Measurements from ENCODE around the gene CCL2. TPM values are rescaled to one million over a fixed set of nuclear protein-coding genes. Genes with fewer than 3 reads are reported as not detected.
"Not testable (repeated sequence)": the region's sequence is repeated elsewhere in the genome, so short reads cannot be mapped to it uniquely, and the experiment has no call there.

CCL2 gene
- total RNA-seq (2014; rRNA removed) = not detected in 2 replicates
- polyA plus RNA-seq (2012) = 15.5 TPM

- no peak for DNase-seq (ENCODE audit: low read depth)
Observed at GRCh38 chr17:34254651-34255380, at the start of gene CCL2. Gene CCL2 (plus strand): TSS chr17:34255285. CDS start chr17:34255350, 65 bp downstream.

GRCh38 chr17:34205401-34205800 lies 49.7 kb upstream of the CCL2 start:
- no peak for DNase-seq (ENCODE audit: low read depth)

DNA sequence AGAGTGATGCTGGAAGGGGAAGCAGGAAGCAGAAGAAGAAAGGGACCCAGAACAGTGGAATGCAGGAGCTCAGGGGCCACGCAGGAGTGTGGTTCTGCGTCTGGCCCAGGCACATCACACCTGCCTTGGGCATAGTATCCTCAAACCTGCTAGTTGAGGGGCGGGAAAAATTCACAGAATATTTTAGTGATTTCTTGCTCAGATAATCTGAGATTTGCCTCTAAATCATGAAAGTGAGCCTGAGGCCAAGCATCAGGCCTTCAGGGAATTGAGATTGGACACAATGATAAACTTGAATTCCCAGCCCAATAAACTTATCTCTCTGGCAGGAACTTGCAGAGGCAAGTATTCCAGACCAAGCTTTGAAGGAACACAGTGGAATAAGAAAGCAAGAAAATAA lies 48.5 kb upstream of the CCL2 start:
- DNase-seq (ENCODE audit: low read depth) = no peak

GRCh38 chr17:34207572-34207971 lies 47.5 kb upstream of the CCL2 start:
- DNase-seq (ENCODE audit: low read depth) = no peak

- DNase-seq (ENCODE audit: low read depth) = no peak
Observed at GRCh38 chr17:34218748-34219147, 36.3 kb upstream of the CCL2 start.

GRCh38 chr17:34219405-34219804 lies 35.7 kb upstream of the CCL2 start:
- no peak for DNase-seq (ENCODE audit: low read depth)

- no peak for DNase-seq (ENCODE audit: low read depth)
Observed at GRCh38 chr17:34220045-34220751, 34.9 kb upstream of the CCL2 start.

- no peak for DNase-seq (ENCODE audit: low read depth)
Observed at GRCh38 chr17:34220752-34221395, 34.2 kb upstream of the CCL2 start.

- DNase-seq (ENCODE audit: low read depth) = no peak
Observed at GRCh38 chr17:34221411-34221810, 33.7 kb upstream of the CCL2 start.

DNA sequence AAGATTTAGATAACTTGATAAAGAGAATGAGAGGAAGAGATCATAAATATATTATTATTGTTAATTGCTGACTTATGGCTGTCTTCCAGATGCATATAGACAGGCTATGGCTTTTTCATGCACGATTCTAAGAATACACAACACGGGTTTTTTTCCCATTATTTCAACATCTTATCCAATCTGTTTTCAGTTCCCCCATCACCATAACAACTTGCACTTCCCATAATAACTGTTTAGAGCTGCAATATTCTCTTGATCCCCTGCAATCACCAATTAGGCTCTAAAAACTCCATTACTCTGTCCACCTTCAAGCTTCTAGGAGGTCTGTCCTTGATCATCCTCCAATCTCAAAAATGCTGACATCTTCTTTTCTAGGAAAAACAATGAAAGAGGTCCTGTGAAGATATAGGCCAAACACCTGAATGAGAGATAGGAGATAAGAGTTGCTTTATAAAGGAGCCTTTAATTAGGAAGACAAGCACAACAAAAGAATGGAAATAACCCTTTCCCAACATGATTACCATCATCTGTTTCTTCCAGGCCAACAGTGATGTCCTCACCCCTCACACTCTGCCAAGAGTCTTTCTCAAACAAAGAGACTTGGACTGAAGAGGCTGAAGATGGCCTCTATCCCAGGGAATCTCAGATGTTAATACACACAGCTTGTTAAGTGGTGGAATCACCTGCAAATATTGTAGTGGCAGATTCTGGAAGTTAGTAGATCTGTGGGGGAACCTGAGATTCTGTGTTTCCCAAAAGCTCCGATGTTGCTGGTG lies 32.2 kb upstream of the CCL2 start:
- no peak for DNase-seq (ENCODE audit: low read depth)

- DNase-seq (ENCODE audit: low read depth) = no peak
Observed at GRCh38 chr17:34225046-34225445, 30.0 kb upstream of the CCL2 start.

GRCh38 chr17:34226011-34226743 lies 28.9 kb upstream of the CCL2 start:
- DNase-seq (ENCODE audit: low read depth) = no peak

- no peak for DNase-seq (ENCODE audit: low read depth)
Observed at GRCh38 chr17:34226744-34227034, 28.4 kb upstream of the CCL2 start.

DNA sequence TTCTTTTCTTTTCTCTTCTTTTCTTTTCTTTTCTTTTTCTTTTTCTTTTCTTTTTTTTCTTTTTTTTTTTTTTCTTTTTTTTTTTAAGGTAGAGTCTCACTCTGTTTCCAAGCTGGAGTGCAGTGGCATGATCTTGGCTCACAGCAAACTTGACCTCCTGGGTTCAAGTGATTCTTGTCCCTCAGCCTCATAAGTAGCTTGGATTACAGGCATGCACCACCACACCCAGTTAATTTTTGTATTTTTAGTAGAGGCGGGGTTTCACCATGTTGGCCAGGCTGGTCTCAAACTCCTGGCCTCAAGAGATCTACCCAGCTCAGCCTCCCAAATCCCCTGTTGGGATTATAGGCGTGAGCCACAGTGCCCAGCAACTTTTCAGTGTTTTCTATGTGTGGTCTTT lies 27.8 kb upstream of the CCL2 start:
- DNase-seq (ENCODE audit: low read depth) = not testable (repeated sequence)

GRCh38 chr17:34227707-34228106 lies 27.4 kb upstream of the CCL2 start:
- no peak for DNase-seq (ENCODE audit: low read depth)

- no peak for DNase-seq (ENCODE audit: low read depth)
Observed at GRCh38 chr17:34228781-34229180, 26.3 kb upstream of the CCL2 start.

DNA sequence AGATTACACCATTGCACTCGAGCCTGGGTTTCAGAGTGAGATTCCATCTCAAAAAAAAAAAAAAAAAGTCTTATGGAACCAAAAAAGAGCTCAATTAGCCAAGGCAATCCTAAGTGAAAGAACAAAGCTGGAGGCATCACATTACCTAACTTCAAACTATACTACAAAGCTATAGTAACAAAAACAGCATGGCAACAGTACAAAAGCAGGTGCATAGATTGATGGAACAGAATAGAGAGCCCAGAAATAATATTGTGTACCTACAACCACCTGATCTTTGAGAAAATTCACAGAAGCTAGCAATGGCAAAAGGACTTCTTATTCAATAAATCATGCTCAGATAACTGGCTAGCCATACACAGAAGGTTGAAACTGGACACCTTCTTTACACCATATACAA lies 24.7 kb upstream of the CCL2 start:
- DNase-seq (ENCODE audit: low read depth) = no peak

GRCh38 chr17:34234616-34235015 lies 20.5 kb upstream of the CCL2 start:
- DNase-seq (ENCODE audit: low read depth) = no peak

GRCh38 chr17:34235389-34236028 lies 19.6 kb upstream of the CCL2 start:
- DNase-seq (ENCODE audit: low read depth) = no peak

DNA sequence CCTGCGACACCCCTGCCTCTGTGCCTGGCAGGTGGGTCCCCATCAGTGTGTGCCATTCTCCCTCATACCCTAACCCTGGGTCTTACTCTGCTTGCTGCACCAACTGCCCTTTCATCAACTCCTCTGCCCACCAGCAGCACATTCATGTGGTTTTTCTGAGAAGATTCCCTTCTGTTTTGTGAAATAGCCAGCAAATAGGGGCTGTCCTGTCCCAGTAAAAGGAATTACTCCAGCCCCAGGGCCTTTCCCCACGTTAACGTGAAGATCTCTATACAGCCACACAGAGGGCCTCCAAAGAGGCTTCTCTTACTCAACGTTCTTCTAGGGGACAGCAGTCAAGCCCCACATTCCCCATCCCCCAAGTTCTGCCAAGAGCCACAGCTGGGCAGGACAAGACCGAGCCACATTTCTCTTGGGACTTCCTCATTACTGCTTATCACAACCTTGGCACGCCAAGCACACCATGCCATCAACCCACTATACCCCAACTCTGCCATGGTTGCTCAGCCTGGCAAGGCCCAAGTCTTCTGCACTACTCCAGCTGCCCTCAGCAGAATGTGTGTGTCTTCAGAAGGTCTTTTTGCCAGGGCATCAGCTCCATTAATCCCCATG lies 18.7 kb upstream of the CCL2 start:
- DNase-seq (ENCODE audit: low read depth) = no peak

Data from LHCN-M2 (cell line).